Mucosa of descending colon (tissue), 3 donors: ENCODE data around the gene NCAPH2. TPM values are rescaled to one million over a fixed set of nuclear protein-coding genes. Genes with fewer than 3 reads are reported as not detected.

Source experiments
- ATAC-seq: fragments of 200-7000 bp; cut with Tn5 transposase; one replicate; pipeline ENCODE4 v1.9.1; 2020; ENCODE audit warnings: mild to moderate bottlenecking, moderate library complexity
- DNase-seq, 3 donors: peaks; one replicate each; pipeline ENCODE4 v3.0.0-alpha.2; 2020
- H3K36me3 ChIP-seq: fragments of 200-600 bp; one replicate; pipeline ENCODE4 v1.8.0; 2021; ENCODE audit warnings: low read depth, mild to moderate bottlenecking
- H3K4me1 ChIP-seq: fragments of 200-600 bp; one replicate; pipeline ENCODE4 v1.8.0; 2021; ENCODE audit warnings: low read depth, mild to moderate bottlenecking
- H3K4me3 ChIP-seq: fragments of 200-600 bp; one replicate; pipeline ENCODE4 v1.8.0; 2021; ENCODE audit warnings: mild to moderate bottlenecking
- H3K9me3 ChIP-seq: fragments of 200-600 bp; one replicate; pipeline ENCODE4 v1.8.0; 2021; ENCODE audit warnings: mild to moderate bottlenecking
- CTCF ChIP-seq: fragments of 200-600 bp; IDR thresholded peaks from one replicate; pipeline ENCODE4 v1.8.0; 2022; ENCODE audit warnings: antibody characterized with exemption, mild to moderate bottlenecking
- intact Hi-C, 2 donors: fragments of 100-400 bp; cut with DNase I in 1 of 2; cut with micrococcal nuclease in 1 of 2; formaldehyde crosslinking; loops; one replicate each; pipeline versions ENCODE4 v1.11.0 to v1.11.1; 2022; cut with DNase I, micrococcal nuclease
- total RNA-seq, 3 donors: library from RNA; stranded (reverse); fragmentation: NEBNext Ultra II Directional in 2 of 3; extraction: Animal tissue kit (Norgen Biotek cat#: 25700) in 2 of 3; gene quantifications; one replicate each; pipeline versions ENCODE4 v1.2.1 to v1.2.4, GENCODE V29; 2021 to 2023
- donor health status: DM: no; HTN: no; CAD: no; lungs with moderate emphysema.
- donor health status: DM: no; HTN: no; CAD: no.
- donor health status: DM: no; HTN: yes; CAD: no.

Gene NCAPH2
- total RNA-seq, 3 donors from 2014 or later = 32.1 to 41.2 (median 34.0) TPM

GRCh38 chr22:50564289-50564688, 56.3 kb downstream of the NCAPH2 start:
- ATAC-seq (peak; percentile 49), DNase-seq (peak in 2 of 3 donors; percentile 67 to 86)
- H3K36me3 ChIP-seq = no peaks in the 10 kb centered on the region
- TF ChIP-seq CTCF = no peak
- no peak overlapping the region for H3K4me3 ChIP-seq
- no peaks in the 10 kb centered on the region for H3K9me3 ChIP-seq
- intact Hi-C loops = no loop called here
- peaks cover 19% of the 10 kb centered on the region for H3K4me1 ChIP-seq

- Histone ChIP-seq H3K4me3 (no peak overlapping the region), H3K4me1 (peaks cover 20% of the 10 kb centered on the region), H3K36me3 (no peaks in the 10 kb centered on the region), H3K9me3 (no peaks in the 10 kb centered on the region)
- ATAC-seq (no peak), DNase-seq (no peak)
- intact Hi-C loops = no loop called here
- TF ChIP-seq CTCF = no peak
Measured at GRCh38 chr22:50567721-50568252, 59.8 kb downstream of the NCAPH2 start.

GRCh38 chr22:50568626-50569025, 60.6 kb downstream of the NCAPH2 start:
- no peaks in the 10 kb centered on the region for H3K36me3 ChIP-seq
- DNase-seq (peak in 1 of 3 donors; percentile 69), ATAC-seq (peak; percentile 61)
- H3K4me1 ChIP-seq = peaks cover 20% of the 10 kb centered on the region
- TF ChIP-seq CTCF = no peak
- H3K9me3 ChIP-seq = no peaks in the 10 kb centered on the region
- intact Hi-C loops = no loop called here
- no peak overlapping the region for H3K4me3 ChIP-seq

GRCh38 chr22:50569041-50569459, 61.0 kb downstream of the NCAPH2 start:
- DNase-seq (peak in 2 of 3 donors; percentile 64 to 66), ATAC-seq (peak; percentile 41)
- peaks cover 20% of the 10 kb centered on the region for H3K4me1 ChIP-seq
- intact Hi-C loops = no loop called here
- no peak for TF ChIP-seq CTCF
- H3K36me3 ChIP-seq = no peaks in the 10 kb centered on the region
- no peak overlapping the region for H3K4me3 ChIP-seq
- no peaks in the 10 kb centered on the region for H3K9me3 ChIP-seq

- no peak for DNase-seq
- ATAC-seq = no peak
- intact Hi-C loops = no loop called here
- H3K4me3 ChIP-seq = no peak overlapping the region
- no peaks in the 10 kb centered on the region for H3K9me3 ChIP-seq
- H3K36me3 ChIP-seq = no peaks in the 10 kb centered on the region
- TF ChIP-seq CTCF = no peak
- H3K4me1 ChIP-seq = peaks cover 13% of the 10 kb centered on the region
Measured at GRCh38 chr22:50569896-50570535, 62.0 kb downstream of the NCAPH2 start.
